Esophagus squamous epithelium (tissue), 4 donors: Measurements from ENCODE around the gene FLNA.

Experiments
- POLR2A ChIP-seq, 4 donors: fragments of 450-650 bp; IDR thresholded peaks; one replicate each; pipeline ENCODE4 v1.6.1; 2017; ENCODE audit warnings: antibody characterized with exemption in 4 of 4, mild to moderate bottlenecking in 4 of 4, moderate library complexity in 3 of 4
- TF ChIP-seq, protein P1 (sequence below), 6 experiments: fragments of 450-650 bp in 4 of 6; fragments of 200-600 bp in 2 of 6; sonication (generic) in 2 of 6; IDR thresholded peaks; one replicate each; pipeline ENCODE4 v1.5.1; 2016 to 2019; ENCODE audit warnings: antibody characterized with exemption in 6 of 6, mild to moderate bottlenecking in 4 of 6, moderate library complexity in 4 of 6

- TF ChIP-seq, protein P1, sequence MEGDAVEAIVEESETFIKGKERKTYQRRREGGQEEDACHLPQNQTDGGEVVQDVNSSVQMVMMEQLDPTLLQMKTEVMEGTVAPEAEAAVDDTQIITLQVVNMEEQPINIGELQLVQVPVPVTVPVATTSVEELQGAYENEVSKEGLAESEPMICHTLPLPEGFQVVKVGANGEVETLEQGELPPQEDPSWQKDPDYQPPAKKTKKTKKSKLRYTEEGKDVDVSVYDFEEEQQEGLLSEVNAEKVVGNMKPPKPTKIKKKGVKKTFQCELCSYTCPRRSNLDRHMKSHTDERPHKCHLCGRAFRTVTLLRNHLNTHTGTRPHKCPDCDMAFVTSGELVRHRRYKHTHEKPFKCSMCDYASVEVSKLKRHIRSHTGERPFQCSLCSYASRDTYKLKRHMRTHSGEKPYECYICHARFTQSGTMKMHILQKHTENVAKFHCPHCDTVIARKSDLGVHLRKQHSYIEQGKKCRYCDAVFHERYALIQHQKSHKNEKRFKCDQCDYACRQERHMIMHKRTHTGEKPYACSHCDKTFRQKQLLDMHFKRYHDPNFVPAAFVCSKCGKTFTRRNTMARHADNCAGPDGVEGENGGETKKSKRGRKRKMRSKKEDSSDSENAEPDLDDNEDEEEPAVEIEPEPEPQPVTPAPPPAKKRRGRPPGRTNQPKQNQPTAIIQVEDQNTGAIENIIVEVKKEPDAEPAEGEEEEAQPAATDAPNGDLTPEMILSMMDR (IDR thresholded peaks at IDR 0.05), result no peak
- no peak for TF ChIP-seq POLR2A (IDR thresholded peaks at IDR 0.05)
Measured at GRCh38 chrX:154357205-154357604, 17.2 kb downstream of the FLNA start.
